A673 (cell line): ENCODE data around the gene IQCE.

Experiments
- EZH2 ChIP-seq: fragments of 200-600 bp; sonication (generic); IDR thresholded peaks from 2 replicates; pipeline ENCODE4 v1.6.1; 2017; ENCODE audit warnings: borderline replicate concordance, low read depth, mild to moderate bottlenecking, mixed read lengths, antibody characterized with exemption, low read length; ENCODE audit not compliant: poor library complexity, severe bottlenecking
- TF ChIP-seq, protein P1 (sequence below): fragments of 300-800, 200-600 bp; sonication (generic); conservative IDR thresholded peaks from 2 replicates; pipeline ENCODE4 v1.5.1; 2017; ENCODE audit warnings: low read depth, mild to moderate bottlenecking, antibody characterized with exemption, low read length, moderate library complexity, mixed read lengths

DNA sequence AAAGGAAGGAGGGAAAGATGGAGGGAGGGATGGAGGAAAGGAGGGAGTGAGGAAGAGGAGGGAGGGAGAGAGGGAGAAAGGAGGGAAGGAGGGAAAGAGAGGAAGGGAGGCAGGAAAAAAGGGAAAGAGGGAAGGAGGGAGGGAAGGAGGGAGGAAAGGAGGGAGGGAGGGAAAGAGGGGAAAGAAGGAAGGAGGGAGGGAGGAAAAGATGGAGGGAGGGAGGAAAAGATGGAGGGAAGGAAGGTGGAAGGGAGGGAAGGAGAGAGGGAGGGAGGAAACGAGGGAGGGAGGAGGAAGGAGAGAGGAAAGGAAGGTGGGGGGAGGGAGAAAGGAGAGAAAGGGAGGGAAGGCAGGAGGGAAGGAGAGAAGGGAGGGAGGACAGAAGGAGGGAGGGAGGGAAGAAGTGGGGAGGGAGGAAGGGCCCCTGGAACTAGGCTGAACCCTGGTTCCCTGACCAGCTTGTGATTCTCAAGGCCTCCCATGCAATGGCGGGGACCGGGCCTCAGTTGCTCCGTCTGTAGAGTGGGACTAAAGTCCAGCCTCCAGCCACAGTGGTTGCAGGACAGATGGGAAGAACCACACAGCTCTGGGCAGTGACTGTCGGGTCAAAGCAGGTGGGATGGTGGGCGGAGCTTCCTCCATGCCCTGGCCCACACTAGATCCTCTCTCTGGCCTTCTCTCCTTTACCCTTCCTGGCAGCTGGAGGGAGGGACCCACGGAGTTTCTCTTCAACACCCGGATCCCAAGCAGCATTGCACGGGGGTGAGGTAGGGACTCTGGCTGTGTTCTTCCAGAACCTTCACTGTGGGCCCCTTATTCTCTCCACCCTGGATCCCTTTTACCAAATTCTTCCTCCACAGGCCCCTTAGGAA lies 68.7 kb downstream of the IQCE start:
- TF ChIP-seq, protein P1, sequence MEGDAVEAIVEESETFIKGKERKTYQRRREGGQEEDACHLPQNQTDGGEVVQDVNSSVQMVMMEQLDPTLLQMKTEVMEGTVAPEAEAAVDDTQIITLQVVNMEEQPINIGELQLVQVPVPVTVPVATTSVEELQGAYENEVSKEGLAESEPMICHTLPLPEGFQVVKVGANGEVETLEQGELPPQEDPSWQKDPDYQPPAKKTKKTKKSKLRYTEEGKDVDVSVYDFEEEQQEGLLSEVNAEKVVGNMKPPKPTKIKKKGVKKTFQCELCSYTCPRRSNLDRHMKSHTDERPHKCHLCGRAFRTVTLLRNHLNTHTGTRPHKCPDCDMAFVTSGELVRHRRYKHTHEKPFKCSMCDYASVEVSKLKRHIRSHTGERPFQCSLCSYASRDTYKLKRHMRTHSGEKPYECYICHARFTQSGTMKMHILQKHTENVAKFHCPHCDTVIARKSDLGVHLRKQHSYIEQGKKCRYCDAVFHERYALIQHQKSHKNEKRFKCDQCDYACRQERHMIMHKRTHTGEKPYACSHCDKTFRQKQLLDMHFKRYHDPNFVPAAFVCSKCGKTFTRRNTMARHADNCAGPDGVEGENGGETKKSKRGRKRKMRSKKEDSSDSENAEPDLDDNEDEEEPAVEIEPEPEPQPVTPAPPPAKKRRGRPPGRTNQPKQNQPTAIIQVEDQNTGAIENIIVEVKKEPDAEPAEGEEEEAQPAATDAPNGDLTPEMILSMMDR, result no peak
- no peak for TF ChIP-seq EZH2
